K562 (cell line): ENCODE results near the gene BNIP3. TPM values are rescaled to one million over a fixed set of nuclear protein-coding genes. Genes with fewer than 3 reads are reported as not detected.

Source experiments
- ATAC-seq: fragments of 200-7000 bp; cut with Tn5 transposase; 3 replicates; pipeline ENCODE4 v1.9.1; 2020; ENCODE audit warnings: moderate library complexity
- BruUV-seq: library from RNA; stranded (reverse); fragments of 400-500 nt; replicated peaks from 2 replicates; lab custom pipeline; 2021; lab: Mats Ljungman, UMichigan
- CTCF ChIA-PET: fragments of 300-600 bp; formaldehyde crosslinking; extraction: SDS; loops from one replicate; lab custom pipeline; 2021; ENCODE audit warnings: low intra/inter-chr PET ratio; lab: Yijun Ruan, JAX
- POLR2A ChIA-PET: fragments of 300-600, 350-650 bp; sonication (Branson Sonifier 250); formaldehyde crosslinking; extraction: SDS; loops from one replicate; lab custom pipeline; 2021; ENCODE audit warnings: antibody characterized with exemption, inconsistent platforms; lab: Yijun Ruan, JAX
- DNase-seq, 4 experiments: peaks; one replicate each; pipeline versions ENCODE4 v3.0.0 to v3.0.0-alpha.2; 2011 to 2018; ENCODE audit warnings: low spot score in 3 of 4, mixed read lengths in 3 of 4; ENCODE audit errors: extremely low read depth in 1 of 4
- FAIRE-seq: peaks from 2 replicates; lab custom pipeline; 2011; peaks lifted over from hg19 to GRCh38; lab: Jason Lieb, UNC
- H2AFZ ChIP-seq: 2 replicates; pipeline ENCODE4 v1.6.0; 2011; ENCODE audit warnings: low read depth, low read length, control low read depth, inconsistent platforms
- H3K27ac ChIP-seq: fragments of 200-600 bp; 3 replicates; pipeline ENCODE4 v1.8.0; 2011; ENCODE audit warnings: low read depth, mild to moderate bottlenecking, control low read depth, inconsistent platforms, low read length, moderate library complexity, mixed read lengths; ENCODE audit errors: extremely low read depth
- H3K27me3 ChIP-seq, 2 experiments: fragments of 300-600 bp in 1 of 2; 2 replicates in 1 of 2; 3 replicates in 1 of 2; pipeline versions ENCODE4 v1.6.0 to v1.8.0; 2011; ENCODE audit warnings: inconsistent platforms in 2 of 2, low read length in 2 of 2, mild to moderate bottlenecking in 1 of 2, mixed read lengths in 1 of 2, moderate library complexity in 1 of 2; ENCODE audit not compliant: control insufficient read depth in 2 of 2, insufficient read depth in 2 of 2
- H3K36me3 ChIP-seq: fragments of 300-600 bp; 3 replicates; pipeline ENCODE4 v1.8.0; 2011; ENCODE audit warnings: mild to moderate bottlenecking, low read length, inconsistent platforms; ENCODE audit not compliant: control insufficient read depth, insufficient read depth
- H3K4me1 ChIP-seq, 2 experiments: fragments of 200-600 bp in 1 of 2; replicated peaks in 1 of 2; 2 replicates in 1 of 2; 3 replicates in 1 of 2; pipeline versions ENCODE4 v1.5.1 to v1.8.0; 2011; ENCODE audit warnings: inconsistent platforms in 2 of 2, low read length in 2 of 2, mild to moderate bottlenecking in 1 of 2, mixed read lengths in 1 of 2, moderate library complexity in 1 of 2; ENCODE audit not compliant: control insufficient read depth in 2 of 2, insufficient read depth in 2 of 2
- H3K4me2 ChIP-seq: 2 replicates; pipeline ENCODE4 v1.6.1; 2011; ENCODE audit warnings: low read length, control low read depth, inconsistent platforms, mixed read lengths; ENCODE audit not compliant: insufficient read depth
- H3K4me3 ChIP-seq: fragments of 200-600 bp; sonication (generic), shearing (Covaris generic); 2 replicates; pipeline ENCODE4 v1.5.1; 2016; ENCODE audit warnings: control low read depth, inconsistent platforms
- H3K79me2 ChIP-seq: fragments of 200-600 bp; 3 replicates; pipeline ENCODE4 v1.8.0; 2011; ENCODE audit warnings: low read length, inconsistent platforms; ENCODE audit not compliant: control insufficient read depth, insufficient read depth
- H3K9ac ChIP-seq, 2 experiments: 2 replicates each; pipeline versions ENCODE4 v1.6.0 to v1.6.1; 2011; ENCODE audit warnings: low read depth in 2 of 2, low read length in 2 of 2, control low read depth in 1 of 2, inconsistent platforms in 1 of 2, mild to moderate bottlenecking in 1 of 2, mixed read lengths in 1 of 2; ENCODE audit not compliant: insufficient read depth in 1 of 2
- H3K9me1 ChIP-seq: one replicate; pipeline ENCODE4 v1.6.0; 2011; ENCODE audit warnings: inconsistent platforms, mild to moderate bottlenecking, low read length, moderate library complexity; ENCODE audit not compliant: control insufficient read depth, insufficient read depth
- H3K9me3 ChIP-seq: replicated peaks from 2 replicates; pipeline ENCODE4 v1.5.1; 2011; ENCODE audit warnings: low read depth, low read length, inconsistent platforms; ENCODE audit not compliant: control insufficient read depth, insufficient read depth
- H4K20me1 ChIP-seq: replicated peaks from 2 replicates; pipeline ENCODE4 v1.6.1; 2011; ENCODE audit warnings: low read length, inconsistent platforms, mixed read lengths; ENCODE audit not compliant: control insufficient read depth, insufficient read depth
- ARID2 ChIP-seq: fragments of 450-650 bp; IDR thresholded peaks from 2 replicates; pipeline ENCODE4 v1.6.1; 2017; ENCODE audit warnings: antibody characterized with exemption, mild to moderate bottlenecking
- BHLHE40 ChIP-seq: IDR thresholded peaks from 2 replicates; pipeline ENCODE4 v1.6.1; 2011; ENCODE audit warnings: low read length, improper control_type of control experiment
- C11orf30 ChIP-seq: fragments of 450-650 bp; IDR thresholded peaks from 2 replicates; pipeline ENCODE4 v1.6.1; 2016; ENCODE audit warnings: low read depth, mild to moderate bottlenecking
- CREM ChIP-seq: IDR thresholded peaks from 2 replicates; pipeline ENCODE4 v1.6.1; 2014; ENCODE audit warnings: antibody characterized with exemption, low read depth
- CTCF ChIP-seq, 3 experiments: IDR thresholded peaks in 2 of 3; conservative IDR thresholded peaks in 1 of 3; 2 replicates each; pipeline ENCODE4 v1.5.1; 2011 to 2012; ENCODE audit warnings: low read length in 3 of 3, mild to moderate bottlenecking in 3 of 3, control low read depth in 2 of 3, improper control_type of control experiment in 1 of 3, inconsistent platforms in 1 of 3, low read depth in 1 of 3, mixed read lengths in 1 of 3, moderate library complexity in 1 of 3; ENCODE audit not compliant: insufficient read depth in 2 of 3
- CXXC5 ChIP-seq: fragments of 250-450 bp; sonication (Bioruptor Pico); IDR thresholded peaks from 2 replicates; pipeline ENCODE4 v1.8.0; 2022; ENCODE audit warnings: inconsistent platforms, mild to moderate bottlenecking, moderate library complexity
- HNRNPLL ChIP-seq: fragments of 200-400 bp; formaldehyde crosslinking; IDR thresholded peaks from 2 replicates; pipeline ENCODE4 v1.6.1; 2017; ENCODE audit warnings: low read length, low read depth, mild to moderate bottlenecking; ENCODE audit not compliant: poor library complexity, severe bottlenecking
- KLF1 ChIP-seq: fragments of 450-650 bp; IDR thresholded peaks from 2 replicates; pipeline ENCODE4 v1.6.1; 2016; ENCODE audit warnings: missing genetic modification characterization, missing compliant biosample characterization
- L3MBTL2 ChIP-seq: fragments of 450-650 bp; IDR thresholded peaks from 2 replicates; pipeline ENCODE4 v1.6.1; 2016; ENCODE audit warnings: mild to moderate bottlenecking, moderate library complexity
- NFE2L1 ChIP-seq: fragments of 450-650 bp; IDR thresholded peaks from 2 replicates; pipeline ENCODE4 v1.6.1; 2016; ENCODE audit warnings: missing genetic modification characterization, low read depth, mild to moderate bottlenecking, missing compliant biosample characterization, moderate library complexity, borderline replicate concordance
- NRF1 ChIP-seq, 2 experiments: fragments of 450-650 bp; IDR thresholded peaks in 1 of 2; conservative IDR thresholded peaks in 1 of 2; 2 replicates each; pipeline ENCODE4 v1.6.1; 2014; ENCODE audit warnings: mild to moderate bottlenecking in 2 of 2
- RAD21 ChIP-seq, 2 experiments: fragments of 250-450 bp in 1 of 2; fragments of 450-650 bp in 1 of 2; sonication (Bioruptor Pico) in 1 of 2; formaldehyde crosslinking in 1 of 2; IDR thresholded peaks in 1 of 2; conservative IDR thresholded peaks in 1 of 2; 2 replicates each; pipeline versions ENCODE4 v1.4.0 to v1.8.0; 2020 to 2022; ENCODE audit warnings: mild to moderate bottlenecking in 2 of 2, moderate library complexity in 1 of 2
- SMAD4 ChIP-seq: fragments of 250-450 bp; sonication (Bioruptor Pico); conservative IDR thresholded peaks from 2 replicates; pipeline ENCODE4 v1.8.0; 2021; ENCODE audit warnings: inconsistent platforms, mild to moderate bottlenecking, moderate library complexity
- SMC3 ChIP-seq: conservative IDR thresholded peaks from 2 replicates; pipeline ENCODE4 v1.6.1; 2011; ENCODE audit warnings: low read depth, low read length, improper control_type of control experiment; ENCODE audit not compliant: insufficient read depth
- TCF15 ChIP-seq: fragments of 250-450 bp; sonication (Bioruptor Pico); IDR thresholded peaks from 2 replicates; pipeline ENCODE4 v1.8.0; 2022; ENCODE audit warnings: moderate library complexity, mild to moderate bottlenecking, inconsistent platforms
- ZBTB33 ChIP-seq: sonication (generic); formaldehyde crosslinking; IDR thresholded peaks from 2 replicates; pipeline ENCODE4 v1.8.1; 2023; ENCODE audit warnings: mild to moderate bottlenecking, missing genetic modification reagents
- WGBS: fragments of 100-300 bp; shearing (Covaris generic); methylation state at CpG from one replicate; pipeline ENCODE4 v1.1.6; 2016; ENCODE audit warnings: low coverage, mixed read lengths; ENCODE audit not compliant: insufficient coverage; ENCODE audit errors: missing lambda C conversion rate; 5-methylcytosine and 5-hydroxymethylcytosine counted together
- in situ Hi-C: fragments of 300-500 bp; cut with MboI; formaldehyde crosslinking; loops from 4 replicates; pipeline ENCODE4 v1.15.0; 2018; ENCODE audit warnings: inconsistent platforms, mixed read lengths
- intact Hi-C: fragments of 100-400 bp; cut with micrococcal nuclease; formaldehyde crosslinking; loops from 2 replicates; pipeline ENCODE4 v1.14.2; 2022
- polyA plus RNA-seq, 8 experiments: library from polyadenylated mRNA; depleted of rRNA in 4 of 8; stranded (reverse) in 5 of 8; unstranded in 3 of 8; fragments of >200 nt; fragmentation: Nextera tagmentation in 2 of 8; fragmentation: Illumina TruSeq in 1 of 8; extraction: Ambion mirVana in 2 of 8; extraction: Trizol in 1 of 8; gene quantifications; 2 replicates each; pipeline versions ENCODE4 v1.2.1 to v1.2.3, GENCODE V29; 2011 to 2014; ENCODE audit warnings: inconsistent platforms in 1 of 8, missing spikeins in 1 of 8
- total RNA-seq, 7 experiments: library from RNA; depleted of rRNA in 6 of 7; stranded (reverse); fragments of >200 nt in 6 of 7; fragmentation: Illumina TruSeq in 2 of 7; extraction: Trizol in 2 of 7; gene quantifications; 2 replicates each; pipeline versions ENCODE4 v1.2.1 to v1.2.3, GENCODE V29; 2011 to 2021; ENCODE audit warnings: low replicate concordance in 1 of 7

BNIP3 gene
- total and polyA plus RNA-seq, 9 of the 15 experiments (the other 6 are each of a cell fraction or from before 2014, with no cell fraction given), result 9.2 to 119 (median 42.2) TPM

DNA sequence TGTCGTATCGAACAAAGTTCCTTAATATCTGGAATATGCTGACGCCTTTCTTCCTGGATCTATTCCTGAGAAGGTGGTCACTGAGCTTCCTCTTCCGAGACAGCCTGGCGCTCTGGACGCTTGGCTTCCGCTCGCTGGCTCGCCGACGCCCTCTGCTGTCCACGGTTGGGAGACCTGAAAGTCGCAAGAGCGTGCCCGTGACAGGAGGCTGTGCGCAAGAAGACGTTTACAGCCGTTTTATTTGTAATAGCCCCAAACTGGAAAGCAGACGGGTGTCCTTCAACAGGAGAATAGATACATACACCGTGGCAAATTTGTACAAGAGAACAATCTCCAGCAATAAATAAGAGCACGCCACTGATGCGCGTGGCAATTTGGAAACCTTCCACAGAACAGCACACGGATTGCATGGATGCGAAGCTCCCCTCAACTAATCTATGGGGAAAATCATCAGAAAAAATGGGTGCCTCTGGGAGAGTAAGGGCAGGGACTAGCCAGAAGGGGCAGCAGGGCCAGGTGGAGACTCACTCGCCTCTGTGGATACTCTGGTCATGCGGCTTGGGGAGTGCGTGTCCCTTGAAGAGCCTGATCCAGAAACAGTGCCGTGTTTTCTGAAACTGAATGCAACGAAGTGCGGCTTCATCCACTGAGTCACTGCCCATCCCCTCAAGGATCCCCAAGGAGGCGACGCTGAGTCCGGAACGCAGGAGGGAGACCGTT is 41.5 kb upstream of the BNIP3 start:
- FAIRE-seq (peak; percentile 94), DNase-seq (peak; percentile 72 to 84 (median 76)), ATAC-seq (peak; percentile 96)
- H3K27me3 ChIP-seq, result peaks cover 16 to 33% of the 10 kb centered on the region in 2 experiments; a peak in 4 of 5 replicates
- no peaks in the 10 kb centered on the region for H3K9me3 ChIP-seq
- H3K79me2 ChIP-seq, result no peaks in the 10 kb centered on the region
- BruUV-seq, result no TSS peak
- peak overlapping the region; percentile 6; the same call in 1 of the 2 replicates for H3K4me3 ChIP-seq
- no peaks in the 10 kb centered on the region for H3K36me3 ChIP-seq
- in situ Hi-C loops (loop anchor here (5.0 kb wide), 1 partner anchor 136 kb away; no protein-coding TSS in a partner anchor), intact Hi-C loops (loop anchor here (1.0 to 5.0 kb wide), 2 partner anchors 41 to 138 kb away; partner anchors contain the start of gene BNIP3)
- POLR2A ChIA-PET, result interaction anchor here (0.6 to 1.5 kb wide), 9 partner anchors 9 to 485 kb away, joined by 3 to 5 read pairs (median 3); partner anchors contain the start of gene BNIP3
- WGBS, result 5% methylated on average over 34 of the region's 36 CpGs
- no peaks in the 10 kb centered on the region for H4K20me1 ChIP-seq
- peak overlapping the region; percentile 73 for H3K4me2 ChIP-seq
- CTCF ChIA-PET, result interaction anchor here (0.6 to 2.6 kb wide), 4 partner anchors 42 to 247 kb away, joined by 3 to 16 read pairs (median 6); partner anchors contain the start of gene BNIP3
- no peak overlapping the region for H3K27ac ChIP-seq
- H2AFZ ChIP-seq, result peak overlapping the region; percentile 82
- peak overlapping the region in 1 of 2 experiments; percentile 65; a peak in 1 of 4 replicates for H3K9ac ChIP-seq
- peaks cover 7 to 22% of the 10 kb centered on the region in 2 experiments; a peak in 3 of 5 replicates for H3K4me1 ChIP-seq
- H3K9me1 ChIP-seq, result no peaks in the 10 kb centered on the region
- TF ChIP-seq KLF1 (tag) (no peak), C11orf30 (peak; percentile 55; the same call in 1 of the 2 replicates), SMC3 (peak; percentile 92), ARID2 (0 out of 2 replicates have a peak, but pooled peaks have one; percentile 23), CTCF (IDR thresholded peaks at IDR 0.05 in 2 of 3, conservative IDR thresholded peaks at IDR 0.05 in 1 of 3; ENCODE audit: insufficient read depth in 2 of 3, low read depth in 1 of 3, low read length in 3 of 3) (peak; percentile 81 to 89 (median 85)), CREM (peak; percentile 26; the same call in 1 of the 2 replicates), CXXC5 (0 out of 2 replicates have a peak, but pooled peaks have one; percentile 48), L3MBTL2 (peak; percentile 40; the same call in 1 of the 2 replicates), BHLHE40 (peak; percentile 62), NFE2L1 (tag) (no peak), RAD21 (CRISPR knock-in tag; conservative IDR thresholded peaks at IDR 0.05 in 1 of 2, IDR thresholded peaks at IDR 0.05 in 1 of 2) (peak; percentile 76 to 90), ZBTB33 (CRISPR knock-in tag) (0 out of 2 replicates have a peak, but pooled peaks have one; percentile 25), HNRNPLL (no peak), SMAD4 (CRISPR knock-in tag) (0 out of 2 replicates have a peak, but pooled peaks have one; percentile 25), NRF1 (conservative IDR thresholded peaks at IDR 0.05 in 1 of 2, IDR thresholded peaks at IDR 0.05 in 1 of 2) (peak; percentile 82 to 85), TCF15 (CRISPR knock-in tag) (no peak)
